Stimulated activated CD4-positive, alpha-beta T cell treated with anti-CD3 and anti-CD28 coated beads, Interleukin-4, amount 100 ng/mL, for 1 hour (primary cell): ENCODE data around the gene SKAP2.
"Not testable (repeated sequence)": the region's sequence is repeated elsewhere in the genome, so short reads cannot be mapped to it uniquely, and the experiment has no call there.

Source experiments
- DNase-seq: peaks from one replicate; pipeline ENCODE4 v3.0.0-alpha.2; 2020

The SKAP2 gene

DNA sequence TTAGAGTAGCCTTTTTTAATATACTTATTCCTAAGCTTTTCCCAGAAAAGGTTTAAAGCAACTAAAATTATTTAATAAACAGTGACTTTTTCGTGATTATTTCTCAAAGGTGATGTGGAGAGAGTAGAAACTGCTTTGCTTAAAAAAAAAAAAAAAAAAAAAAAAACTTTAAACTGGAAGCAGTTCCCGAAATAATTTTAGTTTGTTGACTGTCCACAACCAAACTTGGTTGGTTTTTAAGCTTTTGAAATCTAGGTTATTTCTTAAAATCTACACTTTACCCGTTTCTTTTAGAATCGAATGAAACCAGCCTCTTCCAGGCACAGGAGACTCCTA is 7.3 kb downstream of the SKAP2 start:
- no peak for DNase-seq

DNA sequence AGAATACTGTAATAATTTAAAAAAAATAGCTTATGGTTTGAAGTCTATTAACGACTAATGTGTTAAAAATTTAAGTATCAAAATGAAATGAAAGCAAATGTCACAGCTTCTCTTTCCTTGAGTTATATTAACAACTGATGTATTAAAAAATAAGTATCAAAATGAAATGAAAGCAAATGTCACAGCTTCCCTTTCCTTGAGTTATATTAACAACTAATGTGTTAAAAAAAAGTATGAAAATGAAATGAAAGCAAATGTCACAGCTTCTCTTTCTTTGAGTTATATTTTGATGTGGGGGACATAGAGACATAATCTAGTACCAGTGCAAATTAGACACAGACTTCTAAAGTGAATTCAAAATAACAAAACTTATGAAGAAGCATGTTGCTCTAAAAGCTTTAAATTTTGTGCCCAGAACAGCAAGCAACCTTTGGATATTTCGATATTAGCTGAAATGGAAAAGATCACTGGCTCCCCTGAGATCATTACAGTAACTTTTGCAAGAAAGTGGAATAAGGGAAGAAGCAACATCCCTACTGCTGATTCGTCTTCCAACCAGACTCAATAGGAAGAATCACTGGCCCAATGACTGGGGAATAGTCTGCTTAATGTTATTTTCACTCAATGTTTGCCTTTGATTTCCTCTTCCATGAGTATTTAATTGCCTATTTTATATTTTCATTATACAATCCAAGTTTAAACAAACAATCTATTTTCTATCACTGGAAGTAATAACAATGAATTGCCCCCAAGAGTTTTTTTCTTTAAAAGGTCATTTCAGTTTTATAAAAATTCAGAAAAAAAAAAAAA is 8.0 kb downstream of the SKAP2 start:
- DNase-seq = no peak

DNA sequence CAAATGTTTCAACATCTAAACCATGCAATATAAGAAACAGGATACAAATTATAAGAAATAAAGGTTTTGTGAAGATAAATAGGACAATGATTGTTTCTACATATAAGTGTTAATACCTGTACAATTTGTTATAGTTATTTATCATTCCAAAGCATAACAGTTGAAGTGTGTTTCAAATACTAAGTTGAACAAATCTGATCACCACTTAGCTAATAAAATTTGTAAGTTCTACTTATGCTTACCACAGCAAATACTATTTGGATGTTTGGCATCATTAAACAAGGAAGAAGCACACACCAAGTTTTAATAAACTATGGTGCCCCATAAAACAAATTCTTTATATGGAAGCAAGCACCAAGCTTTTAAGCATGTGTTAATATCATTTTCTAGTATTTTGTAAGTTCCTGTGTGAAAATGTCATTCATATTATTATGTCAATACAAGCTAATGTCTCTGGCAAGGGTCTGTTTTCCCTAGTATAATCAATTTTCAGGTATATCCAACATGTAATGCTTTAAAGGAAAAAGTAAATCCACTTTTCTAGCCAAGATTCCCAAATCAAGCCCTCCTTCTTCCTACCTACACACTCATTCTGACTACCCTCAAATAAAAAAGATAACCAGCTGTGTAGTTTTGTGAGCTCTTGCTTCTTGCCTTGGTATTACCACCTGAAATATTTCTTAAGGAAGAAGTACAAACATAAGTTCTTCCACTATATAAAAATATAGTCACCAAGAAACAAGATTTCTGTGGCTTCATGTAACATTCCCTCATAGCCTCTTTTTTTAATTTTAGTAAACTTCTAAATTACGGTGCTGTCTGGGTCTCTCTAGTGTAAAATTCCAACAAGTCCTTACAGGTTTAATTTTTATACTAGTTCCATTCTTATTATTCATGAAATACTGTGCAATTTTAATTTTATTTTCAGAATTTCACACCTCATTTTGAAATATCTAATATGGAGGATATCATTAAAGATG is 9.2 kb downstream of the SKAP2 start:
- no peak for DNase-seq

DNA sequence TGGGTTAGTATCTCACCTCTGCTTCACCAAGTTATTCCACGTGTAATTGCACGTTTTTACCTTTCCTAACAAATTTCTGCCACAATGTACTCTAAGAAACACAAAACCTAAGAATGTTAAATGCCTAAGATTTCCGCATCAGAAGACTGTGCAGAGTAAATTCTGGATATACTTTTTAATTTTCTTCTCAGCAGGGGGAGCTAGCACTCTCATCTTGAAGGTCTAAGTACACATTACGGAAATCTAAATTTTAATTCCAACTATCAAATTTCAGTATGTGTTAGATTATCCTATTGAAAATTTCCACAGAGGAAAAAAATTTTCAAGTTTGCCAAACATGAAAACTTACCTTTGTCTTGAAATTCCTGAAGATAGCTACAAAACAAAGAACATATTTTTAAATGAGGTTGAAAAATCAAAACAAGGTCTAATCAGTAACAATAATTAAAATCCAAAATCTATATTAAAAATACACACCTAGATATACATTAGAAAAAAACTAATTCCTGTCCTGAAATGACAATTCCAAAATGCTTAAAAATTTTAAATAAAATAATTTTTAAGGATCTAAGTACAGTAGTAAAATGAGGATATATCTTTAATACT is 10.5 kb downstream of the SKAP2 start:
- no peak for DNase-seq

DNA sequence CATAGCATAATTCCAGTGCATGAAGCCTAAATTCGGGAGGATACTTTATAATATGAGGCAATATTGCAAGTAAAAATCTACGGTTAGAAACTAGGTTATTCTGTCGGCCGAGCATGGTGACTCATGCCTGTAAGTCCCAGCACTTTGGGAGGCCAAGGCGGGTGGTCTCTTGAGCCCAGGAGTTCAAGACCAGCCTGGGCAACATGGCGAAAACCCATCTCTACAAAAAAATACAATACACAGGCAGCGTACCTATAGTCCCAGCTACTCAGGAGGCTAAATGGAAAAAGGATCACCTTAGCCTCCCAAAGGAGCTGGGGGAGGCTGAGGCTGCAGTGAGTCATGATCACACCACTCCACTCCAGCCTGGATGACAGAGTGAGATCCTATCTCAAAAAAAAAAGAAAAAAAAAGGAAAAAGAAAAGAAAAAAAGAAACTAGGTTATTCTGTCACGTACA is 14.2 kb downstream of the SKAP2 start:
- DNase-seq = no peak

DNA sequence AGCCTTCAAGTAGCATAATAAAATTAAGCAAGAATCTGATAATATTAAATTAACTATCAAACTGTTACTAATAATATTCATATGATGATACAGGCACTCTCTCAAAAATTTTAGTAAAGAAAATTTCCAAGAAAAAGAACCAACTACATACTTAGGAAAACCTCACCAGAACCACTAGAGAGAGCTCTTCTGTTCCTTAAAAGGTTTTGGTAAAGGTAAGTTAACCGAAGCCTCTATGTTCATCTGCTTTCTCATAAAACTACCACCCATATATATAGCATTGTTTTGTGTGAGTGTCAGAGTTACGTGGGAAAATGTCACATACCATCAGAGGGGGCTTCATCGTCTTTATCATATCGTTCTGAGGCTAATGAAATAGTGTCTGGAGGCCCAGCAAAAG is 20.7 kb downstream of the SKAP2 start:
- DNase-seq = no peak

DNA sequence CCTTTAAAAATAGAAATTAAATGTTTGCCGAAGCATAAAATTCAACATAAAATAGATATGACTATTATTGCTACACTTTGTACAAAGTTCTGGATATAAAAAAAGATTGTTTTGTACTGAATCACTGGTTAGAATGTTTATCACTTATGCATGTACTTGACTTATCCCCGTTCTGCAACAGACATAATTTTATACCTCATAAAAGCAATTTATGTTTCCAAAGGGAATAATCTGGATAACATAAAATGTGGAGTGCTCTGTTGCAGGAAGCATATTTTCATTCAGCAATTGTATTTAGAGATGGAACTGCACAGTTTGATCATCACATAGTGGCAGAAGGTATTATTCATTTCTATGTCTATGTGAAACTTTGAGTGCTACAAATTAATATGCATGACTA is 21.5 kb downstream of the SKAP2 start:
- no peak for DNase-seq

DNA sequence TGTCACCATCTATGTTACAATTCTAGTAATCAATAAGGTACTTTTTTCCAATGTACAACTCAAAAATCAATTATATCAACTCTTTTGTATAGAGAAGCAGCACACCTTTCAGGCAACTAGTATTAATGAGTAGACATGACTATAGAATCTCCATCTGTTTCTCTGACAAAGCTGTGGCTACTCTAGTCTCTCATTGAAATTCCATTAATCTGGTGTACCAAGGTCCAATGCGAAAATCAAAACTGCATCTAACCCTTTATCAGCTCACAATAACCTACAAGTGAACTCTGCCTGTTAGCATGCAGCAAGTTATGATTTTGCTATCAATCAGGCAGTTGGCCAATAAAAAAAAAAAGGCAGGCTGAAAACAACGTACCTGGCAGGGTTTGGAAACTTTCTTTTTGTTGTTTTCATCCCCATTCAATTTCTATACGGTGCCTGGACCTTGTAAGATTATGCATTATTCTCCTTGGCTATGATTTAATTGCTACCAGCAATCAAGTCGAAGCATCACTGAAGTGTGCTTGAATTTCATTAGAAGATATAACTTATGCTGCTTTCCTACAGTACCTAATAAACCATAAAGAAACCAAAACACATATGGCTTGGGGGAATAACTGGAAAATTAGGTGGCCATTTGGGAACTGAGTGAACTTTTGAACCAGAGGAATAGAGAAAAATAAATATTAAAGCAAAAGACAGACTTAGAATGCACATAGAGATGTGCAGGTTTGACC is 23.2 kb downstream of the SKAP2 start:
- DNase-seq = no peak

DNA sequence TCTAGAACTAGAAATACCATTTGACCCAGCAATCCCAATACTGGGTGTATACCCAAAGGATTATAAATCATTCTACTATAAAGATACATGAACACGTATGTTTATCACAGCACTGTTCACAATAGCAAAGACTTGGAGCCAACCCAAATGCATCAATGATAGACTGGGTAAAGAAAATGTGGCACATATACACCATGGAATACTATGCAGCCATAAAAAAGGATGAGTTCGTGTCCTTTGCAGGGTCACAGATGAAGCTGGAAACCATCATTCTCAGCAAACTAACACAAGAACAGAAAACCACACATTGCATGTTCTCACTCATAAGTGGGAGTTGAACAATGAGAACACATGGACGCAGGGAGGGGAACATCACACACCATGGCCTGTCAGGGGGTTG is 27.6 kb downstream of the SKAP2 start:
- DNase-seq = not testable (repeated sequence)

DNA sequence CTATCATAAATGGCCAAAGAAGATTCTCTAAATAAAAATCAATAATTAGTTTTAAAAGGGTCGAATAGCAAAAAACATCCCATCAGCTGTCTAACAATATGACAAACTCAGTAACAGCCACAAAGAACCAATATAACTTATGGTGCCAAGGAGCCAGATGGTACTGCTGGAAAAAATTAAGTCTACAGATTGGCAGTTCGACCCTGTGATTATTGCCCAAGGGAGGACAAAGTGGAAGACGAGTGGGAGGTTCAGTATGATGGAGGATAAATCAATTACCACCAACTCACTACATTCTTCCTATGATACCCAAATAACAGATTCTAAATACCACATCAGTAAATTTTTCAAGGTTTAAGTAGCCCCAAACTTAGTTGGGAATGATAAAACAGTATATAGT is 49.0 kb downstream of the SKAP2 start:
- no peak for DNase-seq

DNA sequence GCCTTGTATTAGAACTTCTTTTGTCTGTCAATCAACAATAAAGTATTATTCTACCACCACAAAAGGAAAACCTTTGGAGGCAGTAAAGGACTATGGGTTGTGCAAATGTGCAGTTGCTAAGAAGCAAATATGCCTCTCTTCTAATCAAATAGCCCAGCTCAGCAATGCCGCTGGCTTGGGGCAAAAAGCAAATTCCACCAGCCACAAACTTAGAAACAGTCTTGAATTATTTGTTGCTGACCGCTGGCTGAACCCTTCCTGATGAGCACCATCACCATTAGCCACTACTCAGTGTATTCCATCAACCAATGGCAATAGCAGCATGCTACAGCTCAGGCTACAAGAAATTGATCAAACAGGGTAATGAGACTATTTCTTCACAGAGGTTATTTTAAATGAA is 51.0 kb downstream of the SKAP2 start:
- no peak for DNase-seq

DNA sequence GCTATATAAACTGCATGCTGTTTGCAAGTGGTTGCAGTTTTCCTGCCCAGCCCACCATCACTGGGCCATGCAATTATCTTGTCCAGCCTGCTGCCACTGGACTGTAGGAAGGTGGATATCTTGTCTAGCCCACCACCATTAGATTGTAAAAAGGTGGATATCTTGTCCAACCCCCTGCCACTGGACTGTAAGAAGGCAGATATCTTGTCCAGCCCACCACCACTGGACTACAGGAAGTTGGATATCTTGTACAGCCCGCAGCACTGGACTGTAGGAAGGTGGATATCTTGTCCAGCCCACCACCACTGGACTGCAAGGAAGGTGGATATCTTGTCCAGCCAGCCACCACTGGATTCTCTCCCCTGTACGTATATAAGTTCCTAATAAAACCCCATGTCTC is 69.8 kb downstream of the SKAP2 start:
- no peak for DNase-seq

DNA sequence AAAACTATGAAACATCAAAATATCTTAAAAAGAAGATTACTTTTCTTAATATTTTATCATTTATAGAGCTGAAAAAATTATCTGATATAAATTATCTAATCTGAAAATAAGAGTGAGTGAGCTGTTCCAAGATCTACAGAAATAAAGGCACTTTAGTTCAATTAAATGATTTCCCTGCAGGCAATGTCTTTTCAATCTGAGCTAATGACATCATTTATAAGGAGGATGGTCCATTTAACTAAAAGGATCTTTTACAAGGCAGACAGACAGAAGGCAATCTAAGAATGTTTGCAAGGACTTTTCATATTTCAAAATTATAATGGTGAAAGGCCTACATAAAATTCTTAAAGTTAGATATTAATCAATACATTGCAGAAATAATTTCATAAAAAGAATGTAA is 71.8 kb downstream of the SKAP2 start:
- DNase-seq = no peak

DNA sequence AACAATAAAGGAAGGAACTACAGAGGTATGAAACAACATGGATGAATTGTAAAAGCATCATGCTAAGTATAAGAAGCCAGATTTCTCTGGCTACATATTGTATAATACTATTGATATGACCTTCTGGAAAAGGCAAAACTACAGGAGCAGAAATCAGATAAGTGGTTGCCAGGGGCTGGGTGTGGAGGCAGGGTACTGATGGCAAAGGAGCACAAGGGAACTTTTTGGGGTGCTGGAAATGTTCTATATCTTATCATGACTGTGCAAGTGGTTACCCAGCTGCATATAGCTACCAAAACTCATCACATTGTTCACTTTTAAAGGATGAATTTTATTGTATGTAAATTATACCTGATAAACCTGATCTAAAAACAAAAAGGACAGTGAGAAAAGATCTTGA is 72.4 kb downstream of the SKAP2 start:
- no peak for DNase-seq

DNA sequence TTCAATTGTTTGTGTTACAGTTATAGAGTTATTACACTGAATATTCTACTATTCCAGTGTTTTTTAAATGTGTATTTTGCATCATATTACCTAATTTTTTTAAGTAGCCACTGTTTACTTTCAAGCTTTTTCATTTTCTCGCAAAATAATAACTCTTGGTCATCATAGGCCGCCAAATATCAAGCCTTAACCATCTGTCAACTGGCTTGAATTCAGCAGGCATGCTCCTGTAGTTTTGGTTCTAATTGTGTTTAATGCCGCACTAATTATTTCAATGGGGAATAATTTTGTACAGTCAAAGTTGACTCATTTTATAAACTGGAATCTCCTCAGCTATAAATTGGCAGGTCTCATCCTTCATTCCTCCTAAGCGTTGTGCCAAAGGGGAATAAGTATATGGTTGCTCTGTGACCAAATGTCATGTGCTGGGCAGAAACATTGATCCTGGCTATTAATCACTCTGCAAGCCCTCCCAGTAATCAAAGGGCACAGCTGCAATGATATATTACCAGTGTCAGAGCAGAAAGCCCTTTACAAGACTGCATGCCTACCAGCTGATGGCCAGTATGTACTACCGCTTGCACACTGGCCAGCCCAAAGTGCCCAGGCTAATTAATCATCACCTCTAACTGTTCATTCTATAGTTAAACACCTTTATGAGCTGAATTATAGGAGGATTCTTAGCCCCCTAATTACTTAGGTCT is 74.8 kb downstream of the SKAP2 start:
- no peak for DNase-seq

DNA sequence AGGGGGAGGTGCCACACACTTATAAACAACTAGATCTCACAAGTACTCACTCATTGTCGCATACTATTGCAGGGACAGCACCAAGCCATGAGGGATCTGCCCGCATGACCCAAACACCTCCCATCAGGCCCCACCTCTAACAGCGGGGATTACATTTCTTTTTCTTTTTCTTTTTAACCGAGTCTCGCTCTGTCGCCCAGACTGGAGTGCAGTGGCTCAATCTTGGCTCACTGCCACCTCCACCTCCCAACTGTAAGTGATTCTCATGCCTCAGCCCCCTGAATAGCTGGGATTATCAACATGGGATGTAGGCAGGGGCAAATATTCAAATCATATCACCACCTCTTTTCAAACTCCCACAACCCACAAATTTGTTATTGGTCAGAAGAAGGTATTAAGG is 76.7 kb downstream of the SKAP2 start:
- no peak for DNase-seq

DNA sequence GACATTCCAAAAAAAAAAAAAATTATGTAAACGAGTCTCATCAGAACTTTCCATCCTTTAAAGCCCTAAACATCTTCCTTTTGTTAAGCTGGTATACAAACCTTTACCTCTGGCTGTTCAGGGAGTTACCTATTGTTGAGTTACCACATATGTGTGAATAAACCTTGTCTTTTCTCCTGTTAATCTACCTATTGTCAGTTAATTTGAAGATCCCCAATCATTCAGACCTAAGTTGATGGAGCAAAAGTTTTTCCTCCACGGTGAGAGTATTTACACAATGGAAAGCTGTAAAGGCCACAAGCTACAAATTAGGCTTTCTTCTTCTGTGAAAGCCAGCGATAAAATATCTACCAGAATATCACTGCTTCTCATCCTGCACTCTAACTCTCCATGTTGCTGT is 80.3 kb downstream of the SKAP2 start:
- no peak for DNase-seq

DNA sequence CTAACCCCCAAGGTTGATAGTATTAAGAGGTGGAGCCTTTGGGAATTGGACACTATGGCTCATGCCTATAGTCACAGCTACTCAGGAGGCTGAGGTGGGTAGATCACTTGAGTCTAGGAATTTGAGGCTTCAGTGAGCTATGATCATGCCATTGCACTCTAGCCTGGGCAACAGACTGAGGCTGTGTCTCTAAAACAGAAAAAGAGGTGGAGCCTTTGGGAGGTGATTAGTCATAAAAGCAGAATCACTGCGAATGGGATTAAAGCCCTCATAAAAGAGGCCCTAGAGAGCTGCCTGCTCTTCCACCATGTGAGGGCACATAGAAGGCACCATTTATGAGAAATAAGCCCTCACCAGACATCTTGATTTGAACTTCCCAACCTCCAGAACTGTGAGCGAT is 81.9 kb downstream of the SKAP2 start:
- no peak for DNase-seq

DNA sequence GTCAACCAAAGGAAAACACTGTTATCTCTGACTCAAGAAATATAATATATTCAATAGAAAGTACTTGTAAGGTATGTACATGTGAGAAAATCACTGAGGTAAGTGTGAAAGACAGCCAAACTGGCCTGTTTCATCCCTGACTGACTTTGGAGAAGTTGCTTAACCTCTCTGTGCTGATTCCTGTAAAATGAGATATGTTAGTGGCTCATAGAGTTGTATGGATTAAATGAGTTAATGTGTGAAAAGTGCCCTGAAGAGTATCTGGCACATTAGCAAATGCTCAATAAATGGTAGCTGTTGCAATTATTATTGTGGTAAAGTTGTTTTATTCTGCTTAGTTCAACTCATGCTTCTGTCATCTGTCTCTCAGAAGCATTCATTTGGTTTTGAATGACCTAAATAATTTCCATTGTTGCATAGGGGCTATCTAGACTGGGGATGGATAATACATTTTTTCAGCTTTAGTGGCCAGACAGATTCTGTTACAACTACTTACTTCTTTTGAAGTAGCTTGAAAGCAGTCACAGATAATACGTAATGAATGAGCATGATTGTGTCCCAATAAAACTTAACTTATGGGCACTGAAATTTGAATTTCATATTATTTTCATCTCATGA is 84.3 kb downstream of the SKAP2 start:
- no peak for DNase-seq

DNA sequence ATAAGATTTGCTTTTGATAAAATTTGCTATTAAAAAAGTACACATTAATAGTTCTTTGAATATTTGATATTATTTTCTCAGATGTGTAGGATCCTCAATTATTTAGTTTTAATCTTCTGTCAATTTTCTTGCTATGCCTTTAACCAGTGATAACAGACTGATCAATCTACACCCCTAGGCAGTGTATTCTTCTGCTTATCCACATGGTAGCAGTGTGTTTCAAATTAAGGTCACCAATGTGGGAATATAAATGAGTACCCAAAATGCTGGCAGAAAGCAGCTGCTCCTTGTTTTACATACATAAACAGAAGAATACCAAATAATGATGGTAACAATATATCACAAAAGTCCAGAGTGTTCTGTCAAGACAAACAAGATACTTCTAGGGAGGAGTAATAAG is 87.0 kb downstream of the SKAP2 start:
- no peak for DNase-seq

DNA sequence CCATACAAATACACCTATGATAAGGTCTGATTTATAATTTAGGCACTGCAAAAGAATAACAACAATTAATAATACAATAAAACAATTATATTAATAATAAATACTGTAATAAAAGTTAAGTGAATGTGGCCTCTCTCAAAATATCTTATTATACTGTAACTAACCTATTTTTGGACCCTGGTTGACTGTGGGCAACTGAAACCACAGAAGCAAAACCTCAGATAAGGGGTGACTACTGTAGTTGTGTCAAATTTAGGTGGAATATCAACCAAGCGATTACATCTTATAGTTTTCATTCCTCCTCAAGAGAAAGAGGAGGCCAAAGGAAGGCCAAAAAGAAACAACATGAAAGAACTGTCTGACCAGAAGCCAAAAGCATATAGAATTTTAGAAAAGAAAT is 103.9 kb downstream of the SKAP2 start:
- DNase-seq = no peak

DNA sequence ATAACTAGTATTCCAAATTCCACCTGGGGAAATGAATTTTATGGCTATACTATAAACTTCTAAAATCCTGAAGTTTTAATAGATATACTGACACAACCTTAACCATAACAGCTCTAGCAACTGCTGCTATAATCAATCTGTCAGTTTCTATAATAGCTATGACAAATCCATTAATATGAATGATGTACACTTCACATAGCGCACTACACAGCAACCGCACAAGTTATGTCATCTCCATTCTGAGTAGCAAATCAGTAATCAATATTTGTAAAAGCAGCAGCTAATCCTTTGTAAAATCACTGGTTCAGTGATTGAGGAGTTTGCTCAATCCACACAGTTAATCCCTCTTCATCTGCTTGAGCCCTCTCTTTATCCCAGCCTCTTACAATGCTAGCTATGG is 105.3 kb downstream of the SKAP2 start:
- no peak for DNase-seq
